ENCODE results near the gene RHBDF1. TPM values are rescaled to one million over a fixed set of nuclear protein-coding genes. Genes with fewer than 3 reads are reported as not detected.
A peak's percentile ranks its signal among the peaks of the same experiment; 100 is the strongest.

RHBDF1 gene
- total RNA-seq, 1 experiment from 2014 or later: 60.8 TPM

- DNase-seq (ENCODE audit: low spot score): no peak
- Mint-ChIP-seq H3K4me1 (no peaks in the 10 kb centered on the region; the same call in 1 of the 2 replicates), H3K27me3 (ENCODE audit: low read depth) (no peaks in the 10 kb centered on the region), H3K9me3 (no peaks in the 10 kb centered on the region), H3K27ac (no peak overlapping the region), H3K36me3 (no peaks in the 10 kb centered on the region; the same call in 1 of the 2 replicates), H3K4me3 (no peak overlapping the region)
- ChIA-PET CTCF (interaction anchor here (1.5 kb wide), 1 partner anchor 35 kb away, joined by 9 read pairs; no protein-coding TSS in a partner anchor), POLR2A (no interaction called here)
- TF ChIP-seq MAX (CRISPR knock-in tag; IDR thresholded peaks at IDR 0.05): no peak
- no peak for TF ChIP-seq NFE2L1 (CRISPR knock-in tag; IDR thresholded peaks at IDR 0.05)
- no peak for TF ChIP-seq ZNF219 (CRISPR knock-in tag; IDR thresholded peaks at IDR 0.05; ENCODE audit: borderline replicate concordance)
- TF ChIP-seq ZNF263 (CRISPR knock-in tag; IDR thresholded peaks at IDR 0.05; ENCODE audit: low read depth): no peak
- TF ChIP-seq TEAD1 (CRISPR knock-in tag; IDR thresholded peaks at IDR 0.05): no peak
- no peak for TF ChIP-seq HMGXB4 (CRISPR knock-in tag; IDR thresholded peaks at IDR 0.05)
- TF ChIP-seq FOXJ3 (CRISPR knock-in tag; IDR thresholded peaks at IDR 0.05; ENCODE audit: borderline replicate concordance): no peak
- ATAC-seq: no peak
Measured at GRCh38 chr16:100989-101388, 28.6 kb upstream of the RHBDF1 start.

GRCh38 chr16:97822-98221 is 25.4 kb upstream of the RHBDF1 start:
- CTCF ChIA-PET: interaction anchor here (0.6 to 11.4 kb wide), 13 partner anchors 9 to 345 kb away, joined by 5 to 493 read pairs (median 11); partner anchors contain the start of genes HBQ1, MPG, NPRL3 and RHBDF1
- ATAC-seq: no peak
- Mint-ChIP-seq H3K27ac (peak overlapping the region; percentile 65; the same call in 1 of the 2 replicates), H3K4me3 (no peak overlapping the region), H3K36me3 (no peaks in the 10 kb centered on the region; the same call in 1 of the 2 replicates), H3K27me3 (ENCODE audit: low read depth) (no peaks in the 10 kb centered on the region), H3K9me3 (no peaks in the 10 kb centered on the region), H3K4me1 (no peaks in the 10 kb centered on the region; the same call in 1 of the 2 replicates)
- DNase-seq (ENCODE audit: low spot score): no peak
- POLR2A ChIA-PET: interaction anchor here (1.4 to 2.4 kb wide), 3 partner anchors 9 to 25 kb away, joined by 5 to 6 read pairs (median 5); partner anchors contain the start of gene RHBDF1
- TF ChIP-seq E2F4 (CRISPR knock-in tag; IDR thresholded peaks at IDR 0.05; ENCODE audit: borderline replicate concordance, low read depth) (no peak), FOXP1 (CRISPR knock-in tag; IDR thresholded peaks at IDR 0.05; ENCODE audit: borderline replicate concordance) (0 out of 2 replicates have a peak, but pooled peaks have one; percentile 24), ZBTB43 (CRISPR knock-in tag; IDR thresholded peaks at IDR 0.05) (no peak), MLX (CRISPR knock-in tag; IDR thresholded peaks at IDR 0.05) (no peak), MXD4 (CRISPR knock-in tag; IDR thresholded peaks at IDR 0.05; ENCODE audit: borderline replicate concordance) (no peak), ZNF263 (CRISPR knock-in tag; IDR thresholded peaks at IDR 0.05; ENCODE audit: low read depth) (no peak)

GRCh38 chr16:96935-97381 is 24.5 kb upstream of the RHBDF1 start:
- no peak overlapping the region for H3K4me3 Mint-ChIP-seq
- 0 out of 2 replicates have a peak, but pooled peaks have one; percentile 35 for TF ChIP-seq ARID4B (CRISPR knock-in tag; IDR thresholded peaks at IDR 0.05; ENCODE audit: borderline replicate concordance)
- no peak for TF ChIP-seq FOXP1 (CRISPR knock-in tag; IDR thresholded peaks at IDR 0.05; ENCODE audit: borderline replicate concordance)
- TF ChIP-seq ETV6 (CRISPR knock-in tag; IDR thresholded peaks at IDR 0.05): peak; percentile 42; the same call in 1 of the 2 replicates
- peak; percentile 49; the same call in 1 of the 2 replicates for TF ChIP-seq MAX (CRISPR knock-in tag; IDR thresholded peaks at IDR 0.05)
- no peak for TF ChIP-seq ZSCAN18 (CRISPR knock-in tag; IDR thresholded peaks at IDR 0.05)

More at GRCh38 chr16:96935-97381, 24.5 kb upstream of the RHBDF1 start:
- H3K4me1 Mint-ChIP-seq: no peaks in the 10 kb centered on the region; the same call in 1 of the 2 replicates
- ATAC-seq (peak; percentile 91), DNase-seq (ENCODE audit: low spot score) (peak; percentile 95)
- POLR2A ChIA-PET: interaction anchor here (0.6 to 2.5 kb wide), 7 partner anchors 10 to 389 kb away, joined by 3 to 12 read pairs (median 5); partner anchors contain the start of genes LUC7L and RHBDF1
- no peaks in the 10 kb centered on the region for H3K27me3 Mint-ChIP-seq (ENCODE audit: low read depth)
- H3K36me3 Mint-ChIP-seq: no peaks in the 10 kb centered on the region; the same call in 1 of the 2 replicates
- no peaks in the 10 kb centered on the region for H3K9me3 Mint-ChIP-seq
- H3K27ac Mint-ChIP-seq: no peak overlapping the region
- CTCF ChIA-PET: interaction anchor here (0.6 to 11.4 kb wide), 45 partner anchors 10 to 401 kb away, joined by 3 to 493 read pairs (median 5); partner anchors contain the start of genes ARHGDIG, FAM234A, HBM and HBQ1

Data from WTC11 (cell line).